Fibroblast of skin of back (primary cell): ENCODE results near the gene KRT37.
"Not testable (repeated sequence)": the region's sequence is repeated elsewhere in the genome, so short reads cannot be mapped to it uniquely, and the experiment has no call there.

Source experiments
- DNase-seq: peaks from one replicate; pipeline ENCODE4 v3.0.0-alpha.2; 2013

KRT37 gene

GRCh38 chr17:41404024-41404671, 20.2 kb downstream of the KRT37 start:
- peak; percentile 98 for DNase-seq

DNA sequence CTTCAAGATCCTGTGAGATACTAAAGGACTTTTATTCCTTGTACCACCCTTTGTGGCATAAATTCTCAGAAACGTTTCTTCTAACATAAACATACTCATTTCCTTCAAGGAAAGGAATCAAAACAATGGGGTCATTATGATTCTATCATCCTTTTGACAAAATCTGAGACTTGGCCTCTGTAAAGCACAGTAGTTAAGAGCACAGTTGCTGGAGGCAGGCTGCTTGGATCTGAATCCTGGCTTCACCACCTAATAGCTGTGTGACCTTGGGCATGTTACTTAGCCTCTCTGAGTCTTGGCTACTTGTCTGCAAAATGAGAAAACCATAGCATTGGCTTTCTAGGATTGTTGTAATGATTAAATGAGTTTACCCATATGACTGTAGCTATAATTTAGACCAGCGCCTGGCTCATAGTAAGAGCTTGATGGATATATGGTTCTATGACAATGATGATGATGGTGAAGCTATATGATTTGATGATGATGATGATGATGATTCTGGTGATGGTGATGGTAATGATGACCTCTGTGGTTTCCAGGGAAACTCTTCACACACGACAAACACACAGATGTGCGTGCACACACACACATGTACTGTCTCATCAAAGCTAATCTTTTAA, 20.9 kb downstream of the KRT37 start:
- peak; percentile 76 for DNase-seq

GRCh38 chr17:41402161-41402560, 22.2 kb downstream of the KRT37 start:
- DNase-seq = peak; percentile 52

- DNase-seq = no peak
Measured at GRCh38 chr17:41396996-41397660, 27.3 kb downstream of the KRT37 start, which contains the start of gene KRT31. TSS of gene KRT31 (minus strand) at chr17:41397608. CDS start at chr17:41397539, 69 bp downstream.

DNA sequence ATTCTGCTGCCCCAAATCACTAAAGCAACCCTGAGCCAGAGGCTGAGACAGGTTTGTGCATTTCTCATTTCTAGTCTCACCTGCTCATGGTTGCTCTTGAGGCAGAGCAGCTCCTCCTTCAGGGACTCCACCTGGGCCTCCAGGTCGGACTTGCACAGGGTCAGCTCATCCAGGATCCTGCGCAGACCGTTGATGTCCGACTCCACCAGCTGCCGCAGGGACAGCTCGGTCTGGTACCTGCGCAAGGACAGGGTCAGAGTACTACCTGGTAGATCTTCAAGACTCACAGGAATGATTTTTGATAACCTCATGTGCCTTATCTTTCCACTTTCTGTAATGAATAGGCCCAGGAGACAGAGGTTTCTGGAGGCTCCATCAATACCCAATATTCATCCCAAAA, 28.0 kb downstream of the KRT37 start:
- DNase-seq = no peak

GRCh38 chr17:41395611-41396010, 28.8 kb downstream of the KRT37 start:
- DNase-seq = no peak

GRCh38 chr17:41395044-41395443, 29.3 kb downstream of the KRT37 start:
- DNase-seq = not testable (repeated sequence)

- DNase-seq = no peak
Measured at GRCh38 chr17:41394254-41394996, 30.0 kb downstream of the KRT37 start.

DNA sequence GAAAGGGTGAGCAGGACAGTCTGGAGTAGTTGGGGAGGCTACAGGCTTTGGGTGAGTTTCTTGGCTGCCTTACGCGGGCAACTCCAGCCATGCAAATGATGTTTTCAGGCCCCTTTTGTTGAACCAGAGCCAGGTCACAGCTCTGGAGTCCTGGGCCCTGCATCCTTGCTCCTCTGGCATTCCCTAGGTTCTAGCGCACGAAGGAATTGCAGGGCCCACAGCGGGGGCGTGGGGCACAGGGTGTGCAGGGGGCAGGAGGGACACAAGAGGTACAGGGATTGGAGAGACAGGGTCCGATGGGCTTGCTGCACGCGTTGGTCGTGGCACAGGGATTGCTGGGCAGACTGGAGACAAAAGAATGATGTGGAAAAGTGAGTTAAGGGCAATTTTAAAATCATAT, 30.6 kb downstream of the KRT37 start:
- DNase-seq = no peak

DNA sequence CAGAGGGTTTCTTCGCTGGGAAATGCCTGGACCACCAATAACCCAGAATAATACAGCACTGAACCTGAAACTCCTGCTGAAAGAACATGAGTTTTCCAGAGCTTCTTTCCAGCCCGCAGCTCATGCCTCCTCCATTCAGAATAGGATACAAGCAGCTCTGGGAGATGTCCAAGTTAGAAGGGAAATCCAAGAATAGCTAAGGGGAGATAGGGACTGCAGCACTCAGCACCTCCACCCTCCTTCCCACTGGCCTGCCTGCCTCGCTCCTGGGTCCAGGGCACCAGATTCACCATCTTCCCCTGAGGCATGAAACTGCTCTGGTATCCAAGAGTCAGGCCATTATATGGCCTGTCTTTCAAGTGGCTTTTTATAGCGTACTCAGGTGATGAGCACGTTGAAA, 31.1 kb downstream of the KRT37 start:
- DNase-seq = no peak

DNA sequence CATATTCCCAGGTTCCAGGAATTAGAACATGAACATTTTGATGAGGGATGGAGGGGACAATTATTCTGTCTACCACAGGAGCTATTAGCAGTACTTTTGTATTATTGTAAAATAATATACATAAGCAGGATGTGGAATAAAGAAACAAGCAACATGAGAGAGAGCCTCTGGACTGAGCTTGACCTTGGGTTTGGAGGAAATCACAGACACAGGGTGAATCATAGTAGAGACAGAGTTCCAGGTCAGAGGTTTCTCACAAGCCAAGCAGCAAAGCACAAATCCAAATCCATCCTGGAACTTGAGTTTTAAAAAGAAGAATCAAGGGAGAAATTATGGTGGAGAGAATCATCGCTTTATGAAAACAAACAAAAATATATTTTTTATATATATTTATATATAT, 32.1 kb downstream of the KRT37 start:
- no peak for DNase-seq

DNA sequence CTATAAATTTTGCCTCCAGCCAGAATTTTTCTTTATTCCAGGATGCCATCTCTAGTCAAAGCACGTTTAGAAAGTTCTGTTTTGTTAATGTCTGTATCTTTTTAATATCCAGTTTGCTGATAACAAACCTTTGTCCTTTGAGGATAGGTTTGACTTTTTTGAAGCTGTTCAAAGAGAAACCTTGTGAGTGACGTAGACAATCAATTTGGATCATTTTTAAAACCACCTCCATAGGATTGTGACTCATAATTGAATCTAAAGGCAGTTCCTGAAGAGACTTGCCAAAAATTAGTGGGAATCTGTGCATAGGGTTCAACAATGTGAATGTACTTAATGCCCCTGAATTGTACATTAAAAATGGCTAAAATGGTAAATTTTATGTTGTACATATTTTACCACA, 32.9 kb downstream of the KRT37 start:
- no peak for DNase-seq

DNA sequence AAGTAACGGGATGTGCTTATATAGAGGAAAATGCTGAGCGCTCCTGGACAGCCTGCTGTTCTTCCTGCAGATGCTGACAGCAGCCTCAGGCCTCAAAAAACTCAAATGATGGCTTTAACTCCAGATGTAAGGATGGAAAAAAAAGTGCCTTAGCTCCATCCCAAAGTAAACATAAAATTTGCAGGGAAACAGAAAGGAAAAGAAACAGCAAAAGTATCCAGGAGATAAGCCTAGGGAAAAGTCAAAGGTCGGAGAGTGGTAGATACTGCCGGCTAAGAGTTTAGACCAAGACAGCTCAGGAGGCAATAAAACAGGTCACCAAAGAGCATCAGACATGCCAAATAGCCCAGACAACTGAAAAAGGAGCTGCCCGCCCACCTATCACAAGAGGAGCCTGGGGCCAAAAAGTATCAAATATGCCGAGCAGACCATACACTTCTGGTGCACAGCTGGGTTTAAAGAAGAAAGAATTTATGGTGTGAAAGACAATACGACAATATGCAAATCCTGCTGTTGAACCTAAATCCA, 33.9 kb downstream of the KRT37 start:
- DNase-seq = no peak

GRCh38 chr17:41387670-41388069, 36.7 kb downstream of the KRT37 start:
- DNase-seq = no peak

DNA sequence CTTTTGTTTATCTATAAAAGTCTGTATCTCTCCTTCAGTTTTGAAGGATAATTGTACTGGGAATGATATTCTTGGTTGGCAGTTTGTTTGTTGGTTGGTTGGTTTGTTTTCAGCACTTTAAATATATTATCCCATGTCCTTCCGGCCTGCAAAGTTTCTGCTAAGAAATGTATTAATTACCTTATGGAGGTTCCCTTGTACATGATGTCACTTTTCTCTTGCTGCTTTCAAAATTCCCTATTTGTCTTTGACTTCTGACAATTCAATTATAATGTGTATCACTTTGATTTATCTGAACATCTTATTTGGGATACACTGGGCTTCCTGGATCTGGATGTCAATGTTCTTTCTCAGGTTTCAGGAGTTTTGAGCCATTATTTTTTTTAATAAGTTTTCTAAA, 38.2 kb downstream of the KRT37 start:
- no peak for DNase-seq

DNA sequence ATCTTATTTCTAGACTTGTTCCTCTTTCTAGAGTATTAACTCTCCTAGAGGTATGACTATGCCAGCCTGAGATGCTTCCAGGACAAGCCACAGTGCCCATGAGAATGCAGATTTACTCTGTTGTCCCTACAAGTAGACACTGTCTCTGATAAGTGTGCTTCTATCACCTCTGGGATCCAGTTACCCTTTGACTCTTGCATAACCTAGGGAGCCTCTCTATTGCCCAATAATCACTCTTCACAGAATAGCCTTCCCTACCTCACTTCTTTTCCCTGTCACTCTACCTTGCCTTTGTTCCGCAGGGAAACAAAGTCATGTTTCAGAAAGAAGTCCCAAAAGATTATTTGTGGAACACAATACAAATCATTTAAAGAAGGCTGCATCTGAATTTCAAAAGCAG, 40.7 kb downstream of the KRT37 start:
- no peak for DNase-seq

DNA sequence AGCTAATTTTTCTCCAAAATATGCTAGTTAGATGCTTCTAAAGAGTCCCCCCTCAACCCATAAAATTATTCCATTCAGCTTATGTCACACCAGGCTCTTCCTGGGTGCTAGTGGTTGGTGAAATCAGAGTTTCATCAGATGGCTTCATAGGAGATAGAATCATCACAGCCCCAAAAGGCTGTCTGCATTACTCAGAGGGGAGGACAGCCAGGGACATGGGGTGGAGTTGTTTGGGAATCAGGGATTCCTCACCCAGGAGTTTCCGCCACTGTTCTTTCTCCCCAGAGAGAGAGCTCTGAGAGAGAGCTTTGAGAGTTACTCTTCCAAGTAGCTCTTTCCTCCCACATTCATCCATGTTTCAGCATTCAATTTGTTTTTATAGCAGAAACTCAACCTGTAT, 42.0 kb downstream of the KRT37 start:
- DNase-seq = peak; percentile 92

GRCh38 chr17:41381943-41382342, 42.4 kb downstream of the KRT37 start, which contains the start of gene KRT34:
TSS of gene KRT34 (minus strand) at chr17:41382306. CDS start at chr17:41382246, 60 bp downstream.
- DNase-seq = not testable (repeated sequence)

- peak; percentile 96 for DNase-seq
Measured at GRCh38 chr17:41380091-41380490, 44.3 kb downstream of the KRT37 start.

DNA sequence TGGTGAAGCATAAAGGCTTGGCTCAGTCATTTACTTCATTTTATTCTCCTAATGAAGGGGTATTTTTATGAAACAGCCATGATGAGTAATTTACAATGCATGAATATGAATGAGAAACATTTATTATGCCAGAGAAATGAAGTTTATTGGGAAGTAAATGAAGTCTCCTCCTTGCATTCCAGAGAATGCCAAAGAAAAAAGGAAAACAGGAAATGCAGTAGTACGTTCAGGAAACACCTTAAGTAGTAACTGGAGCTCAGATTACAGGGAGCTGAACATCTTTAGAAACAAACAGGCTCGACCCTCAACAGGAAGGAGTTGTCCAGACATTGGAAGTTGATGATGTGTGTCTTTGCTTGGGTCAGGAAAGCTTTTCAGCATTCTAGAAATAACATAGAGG, 46.8 kb downstream of the KRT37 start:
- peak; percentile 28 for DNase-seq
